ENCODE measurements around the gene NIPA2.

The NIPA2 gene

DNA sequence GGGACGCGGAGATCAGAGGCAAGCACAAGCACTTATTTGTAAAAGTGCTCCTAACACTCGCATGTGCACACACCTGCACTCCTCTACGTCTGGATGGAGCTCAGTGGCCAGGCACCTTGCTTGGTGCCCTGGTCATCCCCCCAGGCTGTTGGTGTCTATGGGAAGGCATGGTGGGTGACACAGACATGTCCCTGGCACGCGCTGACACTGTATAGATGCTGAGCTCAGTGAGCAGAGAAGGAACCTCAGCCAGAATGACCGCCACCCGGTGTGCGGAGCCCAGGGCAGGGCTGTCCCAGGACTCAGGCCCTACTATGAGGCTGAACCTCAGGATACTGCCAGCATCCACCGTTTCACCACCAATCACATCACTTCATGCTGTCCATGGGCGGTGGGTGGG, 64.5 kb downstream of the NIPA2 start:
- no peak for DNase-seq (ENCODE audit: low read depth in 3 of 3)

GRCh38 chr15:22903427-22903826, 65.0 kb downstream of the NIPA2 start:
- no peak for DNase-seq (ENCODE audit: low read depth in 3 of 3)

DNA sequence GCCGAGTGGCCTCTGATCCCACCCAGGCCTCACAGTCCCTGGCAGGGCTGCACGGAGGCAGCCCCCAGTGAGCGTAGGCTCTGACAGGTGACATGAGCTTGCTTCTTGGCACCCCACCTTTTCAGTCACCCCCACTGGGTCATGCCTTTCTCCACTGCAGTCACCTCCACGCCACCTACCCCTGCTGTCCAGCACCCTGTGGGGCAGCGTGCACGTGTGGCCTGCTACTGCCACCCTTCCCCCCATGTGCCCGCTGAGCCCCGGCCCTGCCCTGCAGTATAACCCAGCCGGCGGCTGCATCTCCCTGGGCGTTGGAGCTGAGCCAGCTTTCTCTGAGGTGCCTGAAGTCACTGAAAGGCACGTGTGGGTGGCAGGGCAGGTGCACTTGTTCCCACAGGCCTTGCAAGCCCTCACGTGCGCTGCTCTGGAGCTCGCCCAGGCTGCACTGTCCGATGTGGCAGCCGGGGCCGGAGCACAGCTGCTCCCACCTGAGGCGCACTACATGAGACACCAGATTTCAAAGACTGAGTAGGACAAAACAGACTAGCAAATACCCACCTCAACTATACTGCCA, 65.6 kb downstream of the NIPA2 start:
- DNase-seq (ENCODE audit: low read depth in 3 of 3), result no peak

GRCh38 chr15:22904736-22905135, 66.3 kb downstream of the NIPA2 start:
- no peak for DNase-seq (ENCODE audit: low read depth in 3 of 3)

GRCh38 chr15:22907161-22907950, 68.9 kb downstream of the NIPA2 start:
- no peak for DNase-seq (ENCODE audit: low read depth in 3 of 3)

DNA sequence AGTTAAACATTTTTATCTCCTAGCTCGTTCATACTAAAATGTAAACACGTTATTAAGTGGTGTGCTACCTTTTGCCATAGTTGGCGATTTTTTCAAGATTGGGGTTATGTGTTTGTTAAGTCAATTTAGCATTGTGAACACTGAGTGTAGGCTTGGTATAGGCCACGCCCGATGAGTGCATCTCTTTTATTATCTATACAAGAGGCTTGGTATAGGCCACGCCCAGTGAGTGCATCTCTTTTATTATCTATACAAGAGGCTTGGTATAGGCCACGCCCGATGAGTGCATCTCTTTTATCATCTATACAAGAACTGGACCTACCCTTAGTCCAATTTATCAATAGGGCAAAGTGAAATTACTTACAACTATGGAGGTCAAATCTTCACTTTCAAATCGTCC, 70.4 kb downstream of the NIPA2 start:
- no peak for DNase-seq (ENCODE audit: low read depth in 3 of 3)

DNA sequence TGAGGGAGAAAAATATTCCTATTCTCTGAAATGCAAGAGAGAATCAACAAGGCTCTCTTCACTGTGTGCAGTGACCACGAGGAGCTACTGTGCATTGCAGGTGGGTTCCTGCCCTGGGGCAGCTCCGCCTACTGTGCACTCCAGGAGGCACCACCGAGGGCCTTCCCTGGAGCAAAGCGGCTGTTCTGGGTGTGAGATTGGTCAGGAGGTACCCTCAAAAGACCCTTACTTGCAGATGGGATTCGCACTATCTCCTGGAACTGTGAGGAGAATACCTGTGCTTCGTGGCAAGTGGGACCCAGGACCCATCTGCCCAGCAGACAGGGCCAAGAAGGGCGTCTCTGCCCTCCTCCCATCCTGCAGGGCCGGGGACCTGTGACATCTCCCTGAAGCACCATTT, 72.8 kb downstream of the NIPA2 start:
- no peak for DNase-seq (ENCODE audit: low read depth in 3 of 3)

DNA sequence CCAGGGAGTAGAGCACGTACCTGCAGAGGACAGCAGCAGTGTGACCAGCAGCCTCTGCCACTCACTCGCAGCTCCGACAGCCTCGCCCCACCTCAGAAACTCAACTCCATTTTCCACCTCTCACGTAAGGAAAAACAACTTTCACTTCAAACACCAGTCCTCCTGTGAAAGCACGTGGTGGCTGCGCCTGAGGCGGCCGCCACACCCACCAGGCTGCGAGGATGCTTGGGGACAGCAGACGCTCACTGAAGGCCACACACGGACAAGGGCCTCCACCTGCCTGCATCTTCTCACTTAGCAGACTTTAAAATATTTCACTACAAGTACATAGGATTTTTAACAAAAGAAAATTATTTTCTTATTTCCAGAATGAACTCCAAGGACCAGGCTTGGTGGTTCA, 73.8 kb downstream of the NIPA2 start:
- DNase-seq (ENCODE audit: low read depth in 3 of 3), result no peak

DNA sequence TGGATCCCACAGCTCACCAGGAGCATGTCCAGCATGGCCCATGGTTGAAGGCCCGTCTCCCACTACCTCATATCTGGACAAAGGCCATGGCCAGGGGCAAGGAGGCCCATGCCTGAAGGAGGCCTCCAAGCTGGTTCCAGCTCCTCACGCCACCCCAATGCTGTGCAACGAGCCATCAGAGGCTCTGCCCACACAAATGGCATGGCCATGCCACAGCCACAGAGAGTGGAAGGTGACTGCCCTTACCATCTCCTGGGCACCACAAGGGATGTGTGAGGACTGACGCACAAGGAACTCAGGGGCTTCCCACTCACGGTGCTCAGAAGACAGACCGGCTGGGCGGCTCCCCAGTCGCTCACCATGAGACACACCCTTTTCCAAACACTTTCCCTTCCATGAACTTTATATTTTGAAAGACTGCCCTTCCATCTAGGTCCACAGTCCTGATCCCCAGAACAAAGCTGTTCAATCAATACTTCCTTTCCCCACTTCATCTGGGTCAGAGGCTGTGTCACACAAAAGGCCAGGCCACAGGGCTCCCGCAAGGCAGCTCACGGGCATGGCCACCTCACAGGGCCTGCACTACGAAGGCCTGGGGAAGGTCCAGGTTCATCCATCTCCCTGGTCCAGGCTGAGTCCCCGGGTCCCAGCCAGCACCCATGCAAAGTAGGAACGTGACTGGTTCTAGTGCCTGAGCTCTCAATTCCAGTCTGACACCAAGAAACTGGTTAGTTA, 75.3 kb downstream of the NIPA2 start:
- no peak for DNase-seq (ENCODE audit: low read depth in 3 of 3)

DNA sequence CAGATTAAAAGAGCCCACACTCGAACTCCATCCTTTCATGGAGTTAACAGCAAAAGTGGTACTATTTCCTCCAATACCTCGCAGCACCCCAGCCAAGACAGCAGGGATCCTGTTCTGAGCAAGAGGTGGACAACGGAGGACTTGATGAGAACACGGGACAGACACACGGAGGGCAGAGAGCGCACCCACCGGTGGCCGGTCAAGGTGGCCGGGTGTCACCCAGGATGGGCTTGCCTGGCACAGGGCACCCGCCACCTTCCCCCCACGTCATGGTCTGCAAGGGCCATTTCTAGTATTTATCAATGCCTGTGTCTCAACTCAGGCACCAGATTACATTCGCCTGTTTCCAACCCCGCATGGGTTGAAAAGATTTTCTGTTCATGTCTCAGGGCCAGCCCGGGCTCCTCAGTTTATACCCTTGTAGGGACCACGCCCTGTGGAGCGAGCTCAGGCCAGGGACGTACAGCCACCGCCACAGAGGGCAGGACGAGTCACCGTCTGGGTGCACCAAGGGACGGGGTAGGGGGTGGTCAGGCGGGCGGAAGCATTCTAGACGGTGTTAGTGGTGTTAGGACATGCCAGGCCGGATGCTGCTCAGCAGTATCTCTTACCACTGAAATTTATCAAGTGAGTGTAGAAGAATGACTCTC, 77.5 kb downstream of the NIPA2 start:
- no peak for DNase-seq (ENCODE audit: low read depth in 3 of 3)

GRCh38 chr15:22916606-22917350, 78.3 kb downstream of the NIPA2 start:
- no peak for DNase-seq (ENCODE audit: low read depth in 3 of 3)

DNA sequence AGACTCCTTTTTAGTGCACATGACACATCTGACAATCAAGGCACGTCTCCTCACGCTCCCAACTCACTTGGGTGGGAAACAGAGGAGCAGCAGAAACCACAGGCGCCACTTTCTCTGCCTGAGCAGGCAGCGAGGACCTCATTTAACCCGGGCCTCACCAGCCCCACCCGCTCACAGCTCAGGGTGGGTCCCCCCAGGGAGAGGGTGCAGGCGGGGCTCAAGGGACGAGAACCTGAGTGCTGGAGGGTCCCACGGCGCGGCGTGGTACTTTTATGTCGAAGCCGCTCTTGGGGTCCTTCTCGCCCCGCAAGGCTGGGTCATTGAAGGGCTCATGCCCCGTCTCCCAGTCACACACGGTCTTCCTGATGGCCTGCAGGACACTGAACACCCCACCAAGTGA, 79.1 kb downstream of the NIPA2 start:
- no peak for DNase-seq (ENCODE audit: low read depth in 3 of 3)

All from stimulated activated CD4-positive, alpha-beta T cell treated with anti-CD3 and anti-CD28 coated beads, TNF-alpha, amount 100 ng/mL, for 4 hours (primary cell).